Rectal smooth muscle tissue (tissue), 1 donor: ENCODE data around the gene TMED6.
"Not testable (repeated sequence)": the region's sequence is repeated elsewhere in the genome, so short reads cannot be mapped to it uniquely, and the experiment has no call there.

Source experiments
- H3K27ac ChIP-seq: one replicate; pipeline ENCODE4 v1.7.0; 2013; ENCODE audit warnings: low read depth, low read length, inconsistent platforms
- H3K27me3 ChIP-seq: one replicate; pipeline ENCODE4 v1.7.0; 2013; ENCODE audit warnings: low read length; ENCODE audit not compliant: control insufficient read depth, insufficient read depth
- H3K36me3 ChIP-seq: one replicate; pipeline ENCODE4 v1.7.0; 2013; ENCODE audit warnings: low read length; ENCODE audit not compliant: control insufficient read depth, insufficient read depth
- H3K4me1 ChIP-seq: one replicate; pipeline ENCODE4 v1.7.0; 2013; ENCODE audit warnings: low read length; ENCODE audit not compliant: control insufficient read depth, insufficient read depth
- H3K4me3 ChIP-seq: one replicate; pipeline ENCODE4 v1.7.0; 2013; ENCODE audit warnings: low read length
- H3K9ac ChIP-seq: one replicate; pipeline ENCODE4 v1.7.0; 2013; ENCODE audit warnings: low read length

Gene TMED6

DNA sequence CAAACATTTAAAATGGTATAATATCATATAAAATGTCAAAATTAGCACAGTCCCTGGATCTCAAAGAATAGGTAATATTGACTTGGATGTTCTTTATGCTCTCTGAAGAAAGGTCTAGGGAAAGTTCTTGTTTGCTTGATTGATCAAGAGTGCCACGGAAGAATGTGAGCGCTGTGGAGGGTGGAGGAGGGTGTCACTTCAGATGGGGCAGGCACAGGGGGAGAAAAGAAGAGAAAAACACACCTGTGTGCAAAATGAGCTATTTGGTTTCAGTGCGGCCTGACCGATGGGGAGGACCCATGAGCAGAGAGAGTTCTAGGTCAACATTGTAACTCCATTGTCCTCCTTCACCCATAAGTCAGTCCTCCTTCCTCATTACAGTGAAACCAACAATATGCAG, 49.3 kb downstream of the TMED6 start:
- Histone ChIP-seq H3K27me3 (no peaks in the 10 kb centered on the region), H3K36me3 (peaks cover 6% of the 10 kb centered on the region), H3K9ac (no peak overlapping the region), H3K27ac (no peak overlapping the region), H3K4me1 (no peaks in the 10 kb centered on the region), H3K4me3 (no peak overlapping the region)

DNA sequence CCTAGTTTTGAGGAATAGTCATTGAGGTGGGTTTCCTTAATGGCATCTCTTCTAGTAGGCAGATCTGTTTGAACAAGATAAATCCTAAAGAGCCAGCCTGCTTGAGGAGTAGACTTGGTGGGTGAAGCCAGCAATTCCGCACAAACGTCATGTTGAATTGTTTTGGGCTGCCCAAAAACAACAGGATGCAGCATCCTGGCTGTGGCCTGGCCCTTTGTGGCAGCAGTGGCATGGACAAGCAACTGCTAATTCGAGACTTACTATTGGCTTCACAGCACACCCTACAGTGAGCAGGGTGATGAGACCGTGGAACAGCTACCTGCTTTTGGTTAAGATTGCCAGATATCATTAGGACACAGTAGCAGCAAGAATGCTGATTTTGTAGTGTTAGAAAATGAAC, 49.7 kb downstream of the TMED6 start:
- no peaks in the 10 kb centered on the region for H3K4me1 ChIP-seq
- H3K27me3 ChIP-seq: no peaks in the 10 kb centered on the region
- no peak overlapping the region for H3K27ac ChIP-seq
- H3K9ac ChIP-seq: no peak overlapping the region
- peaks cover 6% of the 10 kb centered on the region for H3K36me3 ChIP-seq
- no peak overlapping the region for H3K4me3 ChIP-seq

DNA sequence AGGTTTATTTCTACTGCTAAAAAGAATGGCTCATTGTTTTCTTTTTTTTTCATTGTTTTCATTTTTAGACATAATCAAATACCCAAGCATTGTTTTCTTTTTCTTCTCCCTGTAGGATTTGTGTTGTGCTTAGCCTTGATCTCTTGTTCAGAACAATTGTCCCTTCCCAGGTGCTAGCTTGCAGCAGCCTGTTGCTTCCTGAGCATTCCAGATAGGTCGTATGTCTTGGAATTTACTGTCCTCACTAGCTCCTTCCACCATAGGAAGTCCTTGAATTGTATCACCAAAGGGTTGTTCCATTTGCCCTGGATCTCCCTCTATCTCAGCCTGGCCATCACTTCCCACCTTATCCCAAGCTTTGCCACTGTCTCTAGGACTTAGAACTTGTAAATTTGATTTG, 50.4 kb downstream of the TMED6 start:
- Histone ChIP-seq H3K9ac (no peak overlapping the region), H3K27ac (no peak overlapping the region), H3K36me3 (peaks cover 6% of the 10 kb centered on the region), H3K27me3 (no peaks in the 10 kb centered on the region), H3K4me1 (no peaks in the 10 kb centered on the region), H3K4me3 (no peak overlapping the region)

- Histone ChIP-seq H3K4me1 (no peaks in the 10 kb centered on the region), H3K4me3 (no peak overlapping the region), H3K36me3 (peaks cover 6% of the 10 kb centered on the region), H3K27ac (no peak overlapping the region), H3K27me3 (no peaks in the 10 kb centered on the region), H3K9ac (no peak overlapping the region)
Observed at GRCh38 chr16:69298261-69298660, 53.3 kb downstream of the TMED6 start.

DNA sequence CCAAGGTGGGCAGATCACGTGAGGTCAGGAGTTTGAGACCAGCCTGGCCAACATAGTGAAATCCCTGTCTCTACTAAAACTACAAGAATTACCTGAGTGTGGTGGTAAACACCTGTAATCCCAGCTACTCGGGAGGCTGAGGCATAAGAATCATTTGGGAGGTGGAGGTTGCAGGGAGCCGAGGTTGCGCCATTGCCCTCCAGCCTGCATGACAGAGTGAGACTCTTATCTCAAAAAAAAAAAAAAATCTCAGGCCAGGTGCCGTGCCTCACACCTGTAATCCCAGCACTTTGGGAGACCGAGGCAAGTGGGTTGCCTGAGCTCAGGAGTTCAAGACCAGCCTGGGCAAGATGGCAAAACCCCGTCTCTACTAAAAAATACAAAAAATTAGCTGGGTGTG, 54.8 kb downstream of the TMED6 start:
- not testable (repeated sequence) for H3K36me3 ChIP-seq, H3K27ac ChIP-seq, H3K4me1 ChIP-seq, H3K4me3 ChIP-seq, H3K9ac ChIP-seq, H3K27me3 ChIP-seq

DNA sequence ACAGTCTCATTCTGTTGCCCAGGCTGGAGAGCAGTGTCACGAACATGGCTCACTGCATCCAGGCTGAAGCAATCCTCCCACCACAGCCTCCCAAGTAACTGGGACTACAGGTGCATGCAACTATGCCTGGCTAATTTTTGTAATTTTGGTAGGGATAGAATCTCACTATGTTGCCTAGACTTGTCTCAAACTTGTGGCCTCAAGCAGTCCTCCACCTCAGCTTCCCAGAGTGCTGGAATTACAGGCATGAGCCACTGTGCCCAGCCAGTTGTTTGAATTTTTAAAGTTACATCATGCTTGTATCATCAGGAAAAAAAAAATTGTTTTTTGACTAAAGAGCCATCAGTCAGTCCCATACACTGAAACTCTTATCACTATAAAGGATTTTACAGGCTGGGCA, 57.5 kb downstream of the TMED6 start:
- H3K4me1 ChIP-seq: no peaks in the 10 kb centered on the region
- no peak overlapping the region for H3K27ac ChIP-seq
- no peak overlapping the region for H3K4me3 ChIP-seq
- no peak overlapping the region for H3K9ac ChIP-seq
- H3K36me3 ChIP-seq: no peaks in the 10 kb centered on the region
- no peaks in the 10 kb centered on the region for H3K27me3 ChIP-seq

GRCh38 chr16:69293401-69293800, 58.2 kb downstream of the TMED6 start:
- H3K9ac ChIP-seq: no peak overlapping the region
- H3K27ac ChIP-seq: no peak overlapping the region

More at GRCh38 chr16:69293401-69293800, 58.2 kb downstream of the TMED6 start:
- no peaks in the 10 kb centered on the region for H3K27me3 ChIP-seq
- no peaks in the 10 kb centered on the region for H3K36me3 ChIP-seq
- no peaks in the 10 kb centered on the region for H3K4me1 ChIP-seq
- H3K4me3 ChIP-seq: no peak overlapping the region
